SK-MEL-5 (cell line): ENCODE results near the gene CIAO3. TPM values are rescaled to one million over a fixed set of nuclear protein-coding genes. Genes with fewer than 3 reads are reported as not detected.

ENCODE experiments used
- DNase-seq: peaks from one replicate; pipeline ENCODE4 v3.0.0-alpha.2; 2016; ENCODE audit warnings: low read depth, low spot score
- in situ Hi-C: cut with HindIII; loops from 2 replicates; pipeline ENCODE4 v1.10.0; 2016; ENCODE audit warnings: low sequenced_read_pairs, high pct_unique_total_duplicates, low pct_unique_long_range_greater_than_20kb
- total RNA-seq: library from RNA; depleted of rRNA; stranded (reverse); fragments of >200 nt; shearing (Covaris generic); gene quantifications from 2 replicates; pipeline ENCODE4 v1.2.3, GENCODE V29; 2014

Gene CIAO3
- total RNA-seq, 1 experiment from 2014 or later = 34.3 TPM

GRCh38 chr16:729768-730665 lies 10.8 kb downstream of the CIAO3 start:
- DNase-seq = no peak
- in situ Hi-C loops = no loop called here

- in situ Hi-C loops = no loop called here
- no peak for DNase-seq
These were observed 11.7 kb downstream of the CIAO3 start for GRCh38 chr16:728890-729744.

- DNase-seq = peak; percentile 91
- in situ Hi-C loops = no loop called here
These were observed 12.5 kb downstream of the CIAO3 start for GRCh38 chr16:728131-728889.

GRCh38 chr16:727291-727977 lies 13.4 kb downstream of the CIAO3 start:
- in situ Hi-C loops = no loop called here
- no peak for DNase-seq

- in situ Hi-C loops = no loop called here
- DNase-seq = peak; percentile 68
These were observed 14.1 kb downstream of the CIAO3 start, which contains the start of the genes CCDC78 and HAGHL for GRCh38 chr16:726438-727290. Gene CCDC78, minus strand, starts transcription at chr16:726443. Its CDS starts 76 bp downstream, at chr16:726367. Gene HAGHL, plus strand, starts transcription at chr16:727106. Its CDS starts 404 bp downstream, at chr16:727510.

- no peak for DNase-seq
- in situ Hi-C loops = no loop called here
These were observed 14.7 kb downstream of the CIAO3 start for GRCh38 chr16:726188-726437.

GRCh38 chr16:725463-726187 lies 15.2 kb downstream of the CIAO3 start:
- DNase-seq = no peak
- in situ Hi-C loops = no loop called here

GRCh38 chr16:725041-725376 lies 15.8 kb downstream of the CIAO3 start:
- in situ Hi-C loops = no loop called here
- DNase-seq = no peak

GRCh38 chr16:724188-725040 lies 16.4 kb downstream of the CIAO3 start:
- in situ Hi-C loops = no loop called here
- no peak for DNase-seq

- no peak for DNase-seq
- in situ Hi-C loops = no loop called here
These were observed 17.1 kb downstream of the CIAO3 start for GRCh38 chr16:723695-724094.

- in situ Hi-C loops = no loop called here
- no peak for DNase-seq
These were observed 17.8 kb downstream of the CIAO3 start for GRCh38 chr16:722835-723633.

- in situ Hi-C loops = no loop called here
- DNase-seq = no peak
These were observed 18.8 kb downstream of the CIAO3 start for GRCh38 chr16:721765-722540.

- in situ Hi-C loops = no loop called here
- peak; percentile 79 for DNase-seq
These were observed 19.6 kb downstream of the CIAO3 start, which contains the start of gene ANTKMT for GRCh38 chr16:720990-721764. Gene ANTKMT, plus strand, starts transcription at chr16:721146. Its CDS starts 129 bp downstream, at chr16:721275.
